Myocyte (in vitro differentiated cells): ENCODE measurements around the gene LTF. TPM values are rescaled to one million over a fixed set of nuclear protein-coding genes. Genes with fewer than 3 reads are reported as not detected.

Source experiments
- DNase-seq: peaks from one replicate; pipeline ENCODE4 v3.0.0-alpha.2; 2012; ENCODE audit warnings: low read depth
- total RNA-seq: library from RNA; depleted of rRNA; stranded (reverse); fragments of >200 nt; gene quantifications from 2 replicates; pipeline ENCODE4 v1.2.3, GENCODE V29; 2014

LTF gene
- total RNA-seq, 1 donor from 2014 or later: 2.2 TPM

GRCh38 chr3:46491089-46492070 is 26.7 kb upstream of the LTF start:
- DNase-seq: no peak

GRCh38 chr3:46490338-46491084 is 25.8 kb upstream of the LTF start:
- peak; percentile 85 for DNase-seq

GRCh38 chr3:46489875-46490274 is 25.2 kb upstream of the LTF start:
- no peak for DNase-seq

- no peak for DNase-seq
These were observed 24.7 kb upstream of the LTF start for GRCh38 chr3:46489381-46489780.

- DNase-seq: peak; percentile 92
These were observed 24.1 kb upstream of the LTF start for GRCh38 chr3:46488735-46489361.

GRCh38 chr3:46485779-46486175 is 21.1 kb upstream of the LTF start:
- no peak for DNase-seq

- peak; percentile 93 for DNase-seq
These were observed 20.4 kb upstream of the LTF start for GRCh38 chr3:46484911-46485778.

GRCh38 chr3:46484388-46484787 is 19.7 kb upstream of the LTF start:
- no peak for DNase-seq

- DNase-seq: peak; percentile 62
These were observed 19.1 kb upstream of the LTF start for GRCh38 chr3:46483825-46484224.

GRCh38 chr3:46482632-46483350 is 18.1 kb upstream of the LTF start:
- no peak for DNase-seq

GRCh38 chr3:46481636-46482035 is 16.9 kb upstream of the LTF start:
- peak; percentile 40 for DNase-seq

GRCh38 chr3:46480491-46481195 is 15.9 kb upstream of the LTF start:
- DNase-seq: no peak

GRCh38 chr3:46479696-46480095 is 15.0 kb upstream of the LTF start:
- DNase-seq: no peak

- DNase-seq: no peak
These were observed 14.3 kb upstream of the LTF start for GRCh38 chr3:46479021-46479420.

- DNase-seq: no peak
These were observed 13.6 kb upstream of the LTF start for GRCh38 chr3:46478341-46478740.

- DNase-seq: no peak
These were observed 13.1 kb upstream of the LTF start for GRCh38 chr3:46477756-46478155.

GRCh38 chr3:46477145-46477544 is 12.4 kb upstream of the LTF start:
- DNase-seq: no peak

GRCh38 chr3:46472736-46473135 is 8.0 kb upstream of the LTF start:
- no peak for DNase-seq

GRCh38 chr3:46471371-46471914 is 6.7 kb upstream of the LTF start:
- no peak for DNase-seq
